Keratinocyte (primary cell): ENCODE data around the gene RTN4RL2. TPM values are rescaled to one million over a fixed set of nuclear protein-coding genes. Genes with fewer than 3 reads are reported as not detected.

Source experiments
- DNase-seq: peaks from one replicate; pipeline ENCODE4 v3.0.0-alpha.2; 2011; ENCODE audit warnings: low read depth, missing footprints, low spot score
- FAIRE-seq: peaks from 2 replicates; lab custom pipeline; 2011; peaks lifted over from hg19 to GRCh38; lab: Jason Lieb, UNC
- H2AFZ ChIP-seq: 2 replicates; pipeline ENCODE4 v1.6.0; 2012; ENCODE audit warnings: low read length, control low read depth, inconsistent platforms; ENCODE audit not compliant: control insufficient read depth
- H3K27ac ChIP-seq: 2 replicates; pipeline ENCODE4 v1.5.1; 2011; ENCODE audit warnings: low read length; ENCODE audit not compliant: control insufficient read depth, insufficient read depth
- H3K27me3 ChIP-seq: 3 replicates; pipeline ENCODE4 v1.6.0; 2011; ENCODE audit warnings: low read length; ENCODE audit not compliant: control insufficient read depth, insufficient read depth; ENCODE audit errors: extremely low read depth
- H3K36me3 ChIP-seq, 2 experiments: 2 replicates in 1 of 2; 3 replicates in 1 of 2; pipeline ENCODE4 v1.5.1; 2011; ENCODE audit warnings: low read length in 2 of 2, mild to moderate bottlenecking in 1 of 2; ENCODE audit not compliant: control insufficient read depth in 2 of 2, insufficient read depth in 2 of 2; ENCODE audit errors: extremely low read depth in 1 of 2
- H3K4me1 ChIP-seq: 3 replicates; pipeline ENCODE4 v1.5.1; 2011; ENCODE audit warnings: low read length; ENCODE audit not compliant: control insufficient read depth, insufficient read depth; ENCODE audit errors: extremely low read depth
- H3K4me2 ChIP-seq: 3 replicates; pipeline ENCODE4 v1.6.0; 2011; ENCODE audit warnings: low read depth, low read length; ENCODE audit not compliant: control insufficient read depth, insufficient read depth; ENCODE audit errors: extremely low read depth
- H3K4me3 ChIP-seq, 3 experiments: fragments of 200-600 bp in 1 of 3; sonication (generic) in 1 of 3; 2 replicates in 2 of 3; 3 replicates in 1 of 3; pipeline ENCODE4 v1.5.1; 2011 to 2016; ENCODE audit warnings: low read length in 3 of 3, mild to moderate bottlenecking in 3 of 3, control low read depth in 2 of 3, inconsistent platforms in 1 of 3, low read depth in 1 of 3, mixed read lengths in 1 of 3, mixed run types in 1 of 3, moderate library complexity in 1 of 3; ENCODE audit not compliant: control insufficient read depth in 2 of 3, insufficient read depth in 2 of 3; ENCODE audit errors: extremely low read depth in 1 of 3
- H3K79me2 ChIP-seq: 2 replicates; pipeline ENCODE4 v1.6.0; 2012; ENCODE audit warnings: low read length; ENCODE audit not compliant: control insufficient read depth, insufficient read depth
- H3K9ac ChIP-seq: 3 replicates; pipeline ENCODE4 v1.6.0; 2011; ENCODE audit warnings: low read length; ENCODE audit not compliant: control insufficient read depth, insufficient read depth; ENCODE audit errors: extremely low read depth
- H3K9me1 ChIP-seq: 3 replicates; pipeline ENCODE4 v1.6.0; 2011; ENCODE audit warnings: low read length; ENCODE audit not compliant: control insufficient read depth, insufficient read depth; ENCODE audit errors: extremely low read depth
- H3K9me3 ChIP-seq: 2 replicates; pipeline ENCODE4 v1.5.1; 2012; ENCODE audit warnings: low read depth, low read length; ENCODE audit not compliant: control insufficient read depth
- H4K20me1 ChIP-seq: 3 replicates; pipeline ENCODE4 v1.6.0; 2011; ENCODE audit warnings: low read length; ENCODE audit not compliant: control insufficient read depth, insufficient read depth; ENCODE audit errors: extremely low read depth
- CTCF ChIP-seq, 3 experiments: IDR thresholded peaks in 1 of 3; conservative IDR thresholded peaks in 1 of 3; optimal IDR thresholded peaks in 1 of 3; 2 replicates in 2 of 3; 3 replicates in 1 of 3; pipeline versions ENCODE3 to v1.5.1; 2011; ENCODE audit warnings: low read length in 3 of 3, mild to moderate bottlenecking in 3 of 3, moderate library complexity in 2 of 3, control low read depth in 1 of 3, inconsistent platforms in 1 of 3; ENCODE audit not compliant: insufficient read depth in 2 of 3; ENCODE audit errors: extremely low read depth in 1 of 3
- EZH2 ChIP-seq: IDR thresholded peaks from one replicate; pipeline ENCODE4 v1.6.1; 2012; ENCODE audit warnings: inconsistent platforms, mild to moderate bottlenecking, low read length, moderate library complexity
- dilution Hi-C: fragments of 300-500 bp; cut with MboI; formaldehyde crosslinking; loops from one replicate; pipeline ENCODE4 v1.7.0; 2020; ENCODE audit warnings: low sequenced_read_pairs; ENCODE audit not compliant: extremely low pct_ligation_motif_present
- polyA plus RNA-seq, 5 experiments: library from polyadenylated mRNA; depleted of rRNA in 3 of 5; stranded (reverse) in 3 of 5; stranded (forward) in 1 of 5; unstranded in 1 of 5; fragments of >200 nt; gene quantifications; 1 replicate in 1 of 5; 2 replicates in 3 of 5; 3 replicates in 1 of 5; pipeline versions ENCODE4 v1.2.1 to v1.2.3, GENCODE V29; 2011 to 2012; ENCODE audit warnings: missing spikeins in 2 of 5, low read depth in 1 of 5, low replicate concordance in 1 of 5

The RTN4RL2 gene
- polyA plus RNA-seq, 1 donor (not counting 4 experiments of a cell fraction or from before 2014, with no cell fraction given): 0.03 TPM

DNA sequence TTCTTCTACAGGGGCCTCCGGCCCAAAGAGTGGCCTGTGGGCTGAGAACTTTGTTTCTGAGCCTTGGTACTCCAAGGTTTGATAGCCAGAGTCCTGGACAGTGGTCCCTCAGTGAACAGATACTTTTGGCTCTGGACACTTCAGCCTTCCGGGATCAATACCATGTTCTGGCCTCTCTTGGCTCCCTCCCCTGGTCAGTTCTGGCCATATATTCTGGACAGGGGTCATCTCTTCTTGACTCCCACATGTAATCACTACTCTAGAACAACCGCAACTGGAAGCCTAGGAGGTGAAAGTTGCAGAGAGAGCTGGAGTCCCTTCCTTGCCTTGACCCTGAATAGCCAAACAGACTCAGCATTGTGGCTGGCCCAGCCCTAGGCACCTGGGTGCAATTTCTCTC, 2.3 kb downstream of the RTN4RL2 start:
- Histone ChIP-seq H3K79me2 (no peaks in the 10 kb centered on the region), H3K4me1 (peaks cover 17% of the 10 kb centered on the region), H3K9ac (no peak overlapping the region), H3K36me3 (no peaks in the 10 kb centered on the region), H4K20me1 (no peaks in the 10 kb centered on the region), H3K9me3 (no peaks in the 10 kb centered on the region), H3K27me3 (peaks cover 42% of the 10 kb centered on the region), H2AFZ (no peak overlapping the region), H3K27ac (no peak overlapping the region), H3K9me1 (no peaks in the 10 kb centered on the region), H3K4me2 (no peak overlapping the region), H3K4me3 (no peak overlapping the region)
- no peak for FAIRE-seq
- TF ChIP-seq CTCF (optimal IDR thresholded peaks at IDR 0.05 in 1 of 3, IDR thresholded peaks at IDR 0.05 in 1 of 3, conservative IDR thresholded peaks at IDR 0.05 in 1 of 3; ENCODE audit: extremely low read depth in 1 of 3, insufficient read depth in 2 of 3, low read length in 3 of 3) (no peak), EZH2 (no peak)
- no peak for DNase-seq
- dilution Hi-C loops: no loop called here

- H3K79me2 ChIP-seq: no peaks in the 10 kb centered on the region
- peaks cover 35% of the 10 kb centered on the region for H3K27me3 ChIP-seq
- no peak for DNase-seq
- H3K4me2 ChIP-seq: no peak overlapping the region
- no peaks in the 10 kb centered on the region for H3K9me1 ChIP-seq
- H3K9me3 ChIP-seq: no peaks in the 10 kb centered on the region
- no peak overlapping the region for H3K27ac ChIP-seq
- peaks cover 12% of the 10 kb centered on the region for H3K4me1 ChIP-seq
- H3K4me3 ChIP-seq: no peak overlapping the region
- H4K20me1 ChIP-seq: no peaks in the 10 kb centered on the region
- FAIRE-seq: no peak
- dilution Hi-C loops: no loop called here
- no peaks in the 10 kb centered on the region for H3K36me3 ChIP-seq
- no peak overlapping the region for H2AFZ ChIP-seq
- no peak overlapping the region for H3K9ac ChIP-seq
- TF ChIP-seq EZH2: no peak
- no peak for TF ChIP-seq CTCF (optimal IDR thresholded peaks at IDR 0.05 in 1 of 3, IDR thresholded peaks at IDR 0.05 in 1 of 3, conservative IDR thresholded peaks at IDR 0.05 in 1 of 3; ENCODE audit: extremely low read depth in 1 of 3, insufficient read depth in 2 of 3, low read length in 3 of 3)
Observed at GRCh38 chr11:57463671-57464538, 3.6 kb downstream of the RTN4RL2 start.
